BLaER1 treated with 17β-estradiol and CSF1 and Interleukin-3, amounts not matched to agents 10 nM and 100 nM (cell line): ENCODE data around the gene ZFYVE28.
A peak's percentile ranks its signal among the peaks of the same experiment; 100 is the strongest.

Experiments used
- H3K27ac ChIP-seq, 11 experiments: shearing (Covaris generic); formaldehyde crosslinking; 2 replicates each; pipeline ENCODE4 v1.8.1; 2022
- H3K27me3 ChIP-seq, 11 experiments: shearing (Covaris generic); formaldehyde crosslinking; 2 replicates each; pipeline ENCODE4 v1.8.1; 2022
- H3K36me3 ChIP-seq, 11 experiments: shearing (Covaris generic); formaldehyde crosslinking; 2 replicates each; pipeline ENCODE4 v1.8.1; 2022
- H3K4me1 ChIP-seq, 10 experiments: shearing (Covaris generic); formaldehyde crosslinking; 2 replicates each; pipeline ENCODE4 v1.8.1; 2022
- H3K4me2 ChIP-seq, 11 experiments: shearing (Covaris generic); formaldehyde crosslinking; 2 replicates each; pipeline ENCODE4 v1.8.1; 2022
- H3K4me3 ChIP-seq, 10 experiments: shearing (Covaris generic); formaldehyde crosslinking; 2 replicates each; pipeline ENCODE4 v1.8.1; 2022
- H3K9ac ChIP-seq, 11 experiments: shearing (Covaris generic); formaldehyde crosslinking; 2 replicates each; pipeline ENCODE4 v1.8.1; 2022
- H3K9me3 ChIP-seq, 11 experiments: shearing (Covaris generic); formaldehyde crosslinking; replicated peaks in 1 of 11; 2 replicates each; pipeline ENCODE4 v1.8.1; 2022
- H4K20me1 ChIP-seq, 11 experiments: shearing (Covaris generic); formaldehyde crosslinking; 2 replicates each; pipeline ENCODE4 v1.8.1; 2022
- Cebpa-rat ChIP-seq, 11 experiments: shearing (Covaris generic); IDR thresholded peaks; 2 replicates each; pipeline ENCODE4 v1.8.1; 2022

The ZFYVE28 gene

DNA sequence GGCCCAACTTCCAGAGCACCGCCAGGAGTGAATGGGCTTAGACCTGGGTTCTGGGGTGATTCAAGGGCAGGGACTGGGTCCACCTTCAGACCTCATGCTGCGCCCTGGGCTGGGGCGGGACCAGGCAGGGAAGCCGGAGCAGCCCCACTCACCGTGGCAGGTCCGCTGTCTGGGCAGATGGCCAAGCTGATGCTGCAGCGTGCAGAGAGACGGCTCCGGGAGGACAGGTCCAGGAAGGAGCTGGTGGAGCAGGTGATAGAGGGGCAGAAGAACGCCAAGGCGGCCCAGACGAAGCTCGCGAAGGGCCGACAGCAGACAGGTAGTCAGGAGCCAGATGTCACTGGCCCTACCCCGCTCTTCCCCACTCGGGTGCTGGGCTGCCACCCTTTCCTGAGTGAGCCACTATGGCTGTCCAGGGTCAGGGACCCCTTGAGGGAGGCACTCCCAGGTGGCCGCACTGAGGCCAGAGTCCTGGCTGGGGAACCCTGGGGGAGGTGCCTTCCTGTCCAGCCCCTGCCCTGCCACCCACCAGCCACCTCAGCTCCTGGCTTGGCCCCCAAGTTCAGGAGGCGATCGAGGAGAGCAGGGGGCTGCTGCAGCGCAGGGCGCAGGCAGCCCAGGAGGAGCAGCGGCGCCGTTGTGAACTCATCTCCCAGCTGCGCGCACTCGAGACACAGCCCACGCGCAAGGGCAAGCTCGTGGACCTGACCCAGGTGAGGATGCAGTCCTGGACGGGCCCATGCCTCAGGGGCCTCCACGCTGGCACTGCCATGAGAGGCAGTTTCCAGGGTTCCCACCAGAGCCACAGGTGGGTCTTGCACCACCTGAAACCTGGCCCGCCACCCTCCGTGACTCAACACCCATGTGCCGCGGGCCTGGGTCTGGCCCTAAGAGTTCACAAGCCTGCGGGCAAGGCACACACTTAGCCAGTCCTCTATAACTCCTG lies 40.4 kb upstream of the ZFYVE28 start:
- H3K4me2 ChIP-seq, result no peak overlapping the region
- no peaks in the 10 kb centered on the region for H3K36me3 ChIP-seq
- peaks cover 6 to 27% (median 13%) of the 10 kb centered on the region in 10 experiments for H3K4me1 ChIP-seq
- H3K9ac ChIP-seq, result no peak overlapping the region
- H3K4me3 ChIP-seq, result no peak overlapping the region
- peaks cover 0 to 26% (median 7%) of the 10 kb centered on the region in 11 experiments; a peak in 7 of 22 replicates for H4K20me1 ChIP-seq
- H3K27me3 ChIP-seq, result peaks cover 21 to 31% (median 24%) of the 10 kb centered on the region in 11 experiments
- no peaks in the 10 kb centered on the region for H3K9me3 ChIP-seq
- TF ChIP-seq Cebpa-rat (IDR thresholded peaks at IDR 0.05), result no peak
- no peak overlapping the region for H3K27ac ChIP-seq

DNA sequence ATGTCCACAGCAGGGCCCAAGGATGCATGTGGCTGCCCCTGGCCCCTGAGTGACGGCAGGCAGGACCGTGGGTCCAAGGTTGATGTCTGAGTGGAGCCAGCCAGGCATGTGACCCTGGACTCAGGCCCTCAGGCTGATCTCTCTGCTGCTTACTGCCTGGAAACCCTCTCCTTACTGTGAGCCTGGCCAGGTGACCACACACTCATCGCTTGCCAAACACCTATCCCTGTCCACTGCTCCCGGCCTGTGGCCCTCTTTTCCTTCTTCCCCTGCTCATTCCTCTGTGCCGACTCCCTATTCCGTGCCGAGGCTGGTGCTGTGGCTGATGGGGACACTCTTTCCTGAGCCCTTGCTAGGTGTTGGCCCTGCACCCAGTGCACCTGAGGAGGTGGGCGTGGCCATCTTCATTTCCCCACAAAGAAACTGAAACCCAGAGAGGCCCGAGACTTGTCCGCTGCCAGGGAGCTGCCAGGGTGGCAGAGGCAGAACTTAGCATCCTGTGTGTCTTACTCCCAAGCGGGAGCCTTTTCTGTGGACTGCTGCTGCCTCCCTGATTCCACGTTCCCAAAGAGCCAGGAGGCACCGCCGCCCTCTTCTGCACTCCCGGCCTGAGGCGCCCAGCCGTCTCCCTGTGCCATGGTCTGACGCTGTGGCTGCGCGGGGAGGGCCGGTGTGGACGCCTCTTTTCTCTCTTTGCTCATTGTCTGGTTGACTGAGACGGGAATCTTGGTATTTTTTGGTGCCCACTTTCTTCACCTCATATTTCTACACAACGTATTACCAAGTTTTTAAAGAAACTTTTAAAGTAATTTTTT lies 39.2 kb upstream of the ZFYVE28 start:
- no peaks in the 10 kb centered on the region for H3K9me3 ChIP-seq
- no peak overlapping the region for H3K4me3 ChIP-seq
- H3K27me3 ChIP-seq, result peaks cover 12 to 21% (median 14%) of the 10 kb centered on the region in 11 experiments
- H3K27ac ChIP-seq, result no peak overlapping the region
- peaks cover 0 to 17% (median 0%) of the 10 kb centered on the region in 11 experiments; a peak in 2 of 22 replicates for H4K20me1 ChIP-seq
- no peak for TF ChIP-seq Cebpa-rat (IDR thresholded peaks at IDR 0.05)
- peaks cover 5 to 33% (median 17%) of the 10 kb centered on the region in 10 experiments; a peak in 19 of 20 replicates for H3K4me1 ChIP-seq
- no peak overlapping the region for H3K4me2 ChIP-seq
- no peaks in the 10 kb centered on the region for H3K36me3 ChIP-seq
- no peak overlapping the region for H3K9ac ChIP-seq

DNA sequence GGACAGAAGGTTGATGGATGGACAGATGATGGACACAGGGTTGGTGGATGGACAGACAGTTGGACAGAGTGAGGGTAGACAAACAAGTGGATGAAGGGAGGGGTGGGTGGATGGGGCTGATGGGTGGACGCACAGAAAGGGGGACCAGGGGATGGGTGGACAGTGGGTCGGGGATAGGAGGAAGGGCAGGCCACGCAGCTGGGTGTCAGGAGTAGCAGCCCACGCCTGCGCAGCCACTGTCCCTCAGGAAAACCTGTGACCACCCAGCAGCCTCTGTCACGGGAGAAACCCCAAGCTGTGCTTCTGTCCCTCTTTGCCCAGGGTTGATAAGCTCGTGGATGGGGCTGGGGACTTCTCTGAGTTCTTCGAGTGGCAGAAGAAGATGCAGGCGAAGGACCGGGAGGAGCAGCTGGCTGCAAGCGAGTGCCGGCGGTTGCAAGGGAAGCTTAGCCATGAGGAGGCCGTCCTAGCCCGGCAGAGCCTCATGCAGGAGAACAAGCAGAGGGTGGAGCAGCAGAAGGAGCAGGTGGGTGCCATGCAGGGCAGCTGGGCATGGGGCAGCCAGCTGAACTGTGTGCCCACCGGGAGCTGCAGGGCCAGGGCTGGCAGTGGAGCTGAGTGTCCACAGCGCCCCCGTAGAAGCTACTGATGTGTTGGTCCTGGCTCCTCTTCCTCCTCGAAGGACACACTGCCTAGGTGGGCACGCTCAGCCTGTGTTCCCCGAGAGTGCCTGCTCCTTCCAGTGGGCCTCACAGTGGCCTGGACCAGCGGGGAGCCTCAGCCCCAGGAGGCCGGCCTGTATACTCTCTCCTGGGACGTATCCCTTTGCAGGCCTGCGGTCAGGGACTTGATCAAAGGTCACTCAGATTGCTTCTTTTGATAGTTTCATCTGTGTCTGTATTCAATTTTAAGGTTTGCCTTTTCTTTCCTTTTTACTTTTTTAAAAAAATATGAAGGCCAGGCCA lies 33.7 kb upstream of the ZFYVE28 start:
- TF ChIP-seq Cebpa-rat (IDR thresholded peaks at IDR 0.05), result no peak
- Histone ChIP-seq H3K36me3 (no peaks in the 10 kb centered on the region), H3K4me2 (peak overlapping the region in 6 of 11 experiments; percentile 18 to 55 (median 40); a peak in 12 of 22 replicates), H3K9me3 (0 out of 22 replicates have a peak, but pooled peaks cover 0 to under 1% (median 0%) of the 10 kb centered on the region in 11 experiments), H3K27me3 (no peaks in the 10 kb centered on the region), H3K4me3 (no peak overlapping the region), H3K27ac (no peak overlapping the region), H4K20me1 (peaks cover 0 to 11% (median 0%) of the 10 kb centered on the region in 11 experiments; a peak in 1 of 22 replicates), H3K4me1 (peaks cover 0 to 31% (median 18%) of the 10 kb centered on the region in 10 experiments; a peak in 11 of 20 replicates), H3K9ac (no peak overlapping the region)

DNA sequence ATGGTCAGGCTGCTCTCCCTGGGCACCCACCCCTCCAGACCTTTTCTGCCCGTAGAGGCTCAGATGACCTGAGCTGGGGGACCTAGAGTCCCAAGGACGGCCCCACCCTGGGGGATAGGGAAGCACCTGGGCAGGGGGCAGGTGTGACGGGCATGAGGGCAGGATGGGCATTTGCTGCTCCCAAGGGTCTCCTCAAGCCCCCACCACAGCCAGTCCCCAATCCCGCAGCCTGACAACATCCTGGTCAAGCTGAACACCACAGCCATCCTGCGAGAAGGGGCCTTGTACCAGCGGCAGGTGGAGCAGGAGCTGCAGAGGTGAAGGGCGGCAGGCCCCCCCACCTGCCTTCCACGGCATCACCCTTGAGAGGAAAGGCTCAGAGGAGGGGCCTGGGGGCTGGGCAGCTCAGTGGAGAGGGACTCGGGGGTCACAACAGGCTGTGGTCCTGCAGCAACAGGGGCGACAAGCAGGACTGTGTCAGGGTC lies 32.6 kb upstream of the ZFYVE28 start:
- H3K4me1 ChIP-seq, result peaks cover 0 to 31% (median 18%) of the 10 kb centered on the region in 10 experiments; a peak in 11 of 20 replicates
- 0 out of 22 replicates have a peak, but pooled peaks cover 0 to 8% (median 0%) of the 10 kb centered on the region in 11 experiments for H3K9me3 ChIP-seq
- H3K36me3 ChIP-seq, result no peaks in the 10 kb centered on the region
- H3K27me3 ChIP-seq, result no peaks in the 10 kb centered on the region
- H3K4me3 ChIP-seq, result no peak overlapping the region
- H3K9ac ChIP-seq, result no peak overlapping the region
- no peak for TF ChIP-seq Cebpa-rat (IDR thresholded peaks at IDR 0.05)
- no peak overlapping the region for H3K4me2 ChIP-seq
- no peak overlapping the region for H3K27ac ChIP-seq
- peaks cover 0 to 11% (median 0%) of the 10 kb centered on the region in 11 experiments; a peak in 1 of 22 replicates for H4K20me1 ChIP-seq

DNA sequence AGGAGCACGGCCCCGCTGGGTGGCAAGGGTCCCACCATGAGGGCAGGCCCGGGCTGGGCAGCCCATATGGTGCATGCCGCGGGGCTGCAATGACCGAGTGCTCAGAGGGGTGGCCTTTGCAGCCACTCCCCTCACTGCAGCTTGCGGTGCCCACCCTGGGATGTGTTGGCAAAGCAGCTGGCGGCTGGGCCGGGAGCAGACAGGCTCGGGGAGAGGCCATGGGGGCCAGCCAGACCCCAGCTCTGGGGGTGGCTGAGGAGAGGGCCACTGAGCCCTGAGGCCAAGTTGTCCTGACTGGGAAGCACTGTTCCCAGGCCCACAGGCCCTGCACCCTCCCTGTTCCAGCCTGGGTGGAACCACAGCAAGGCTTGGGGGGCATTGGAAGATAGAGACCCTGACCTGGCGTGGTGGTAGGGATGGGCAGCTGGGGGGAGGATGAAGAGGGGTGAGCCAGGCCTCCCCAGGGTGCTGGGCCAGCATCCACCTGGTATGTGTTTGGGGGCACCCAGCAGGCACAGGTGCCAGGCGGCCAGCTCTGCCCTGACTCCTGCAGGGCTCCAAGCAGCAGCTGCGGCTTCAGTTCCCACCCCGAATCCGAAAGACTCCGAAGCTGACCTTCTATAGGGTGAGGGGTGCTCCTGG lies 32.1 kb upstream of the ZFYVE28 start:
- H3K27me3 ChIP-seq, result no peaks in the 10 kb centered on the region
- no peak overlapping the region for H3K4me3 ChIP-seq
- H3K4me1 ChIP-seq, result peaks cover 0 to 31% (median 18%) of the 10 kb centered on the region in 10 experiments; a peak in 11 of 20 replicates
- no peak for TF ChIP-seq Cebpa-rat (IDR thresholded peaks at IDR 0.05)
- no peaks in the 10 kb centered on the region for H3K36me3 ChIP-seq
- H4K20me1 ChIP-seq, result peaks cover 0 to 11% (median 0%) of the 10 kb centered on the region in 11 experiments; a peak in 1 of 22 replicates
- peak overlapping the region in 1 of 11 experiments; percentile 14; a peak in 1 of 22 replicates for H3K9ac ChIP-seq
- H3K4me2 ChIP-seq, result peak overlapping the region in 3 of 11 experiments; percentile 1 to 15 (median 12); a peak in 2 of 22 replicates
- H3K27ac ChIP-seq, result no peak overlapping the region
- H3K9me3 ChIP-seq, result 0 out of 22 replicates have a peak, but pooled peaks cover 0 to 8% (median 0%) of the 10 kb centered on the region in 11 experiments

DNA sequence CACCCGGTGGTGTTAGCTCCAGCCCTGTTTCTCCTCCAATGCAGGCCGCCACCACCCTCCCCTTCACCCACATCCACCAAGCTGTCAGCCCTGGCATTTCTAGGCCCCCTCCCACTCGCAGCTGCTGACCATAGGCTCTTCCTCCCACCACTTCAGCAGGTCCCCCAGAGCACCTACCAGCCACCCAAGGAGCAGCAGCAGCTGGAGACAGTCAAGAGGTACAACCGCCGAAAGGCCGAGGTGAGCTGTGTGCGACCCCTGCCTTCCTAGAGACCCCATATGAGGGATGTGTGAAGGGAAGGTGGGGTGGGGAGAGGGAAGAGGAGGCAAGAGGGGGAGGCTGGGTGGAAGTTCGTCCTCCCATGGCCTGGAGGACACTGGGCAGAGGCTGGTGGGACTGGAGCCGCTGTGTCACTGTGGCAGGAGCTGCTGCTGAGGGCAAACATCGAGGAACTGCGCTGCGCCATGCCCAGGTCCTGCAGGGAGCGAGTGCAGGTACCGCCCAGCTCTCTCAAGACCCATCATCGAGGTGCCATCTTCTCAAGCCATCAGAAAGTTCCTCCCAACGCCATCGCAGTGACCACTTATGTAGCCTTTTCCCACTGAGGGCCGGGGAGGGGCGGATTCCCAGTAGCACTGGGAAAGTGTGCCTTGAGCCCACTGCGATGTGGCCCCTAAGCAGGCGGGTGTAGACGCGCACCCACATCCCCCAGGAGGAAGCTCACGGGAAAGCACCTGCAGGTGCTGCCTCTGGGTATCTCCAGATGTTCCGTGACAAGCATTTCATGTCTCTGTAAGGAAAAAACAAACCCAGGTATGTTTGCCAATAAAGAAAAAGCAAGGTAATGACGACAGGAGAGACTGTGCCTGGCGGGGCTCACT lies 31.3 kb upstream of the ZFYVE28 start:
- Histone ChIP-seq H3K4me2 (peak overlapping the region in 3 of 11 experiments; percentile 1 to 15 (median 12); a peak in 2 of 22 replicates), H4K20me1 (peaks cover 0 to 11% (median 0%) of the 10 kb centered on the region in 11 experiments; a peak in 1 of 22 replicates), H3K27ac (no peak overlapping the region), H3K4me1 (peaks cover 0 to 31% (median 18%) of the 10 kb centered on the region in 10 experiments; a peak in 11 of 20 replicates), H3K36me3 (no peaks in the 10 kb centered on the region), H3K4me3 (no peak overlapping the region), H3K9me3 (0 out of 22 replicates have a peak, but pooled peaks cover 0 to 8% (median 0%) of the 10 kb centered on the region in 11 experiments), H3K27me3 (no peaks in the 10 kb centered on the region), H3K9ac (no peak overlapping the region)
- no peak for TF ChIP-seq Cebpa-rat (IDR thresholded peaks at IDR 0.05)
